ENCODE measurements around the gene SATB2. TPM values are rescaled to one million over a fixed set of nuclear protein-coding genes. Genes with fewer than 3 reads are reported as not detected.
A peak's percentile ranks its signal among the peaks of the same experiment; 100 is the strongest.

The SATB2 gene
- total RNA-seq, 2 donors from 2014 or later, result 133 to 178 TPM

DNA sequence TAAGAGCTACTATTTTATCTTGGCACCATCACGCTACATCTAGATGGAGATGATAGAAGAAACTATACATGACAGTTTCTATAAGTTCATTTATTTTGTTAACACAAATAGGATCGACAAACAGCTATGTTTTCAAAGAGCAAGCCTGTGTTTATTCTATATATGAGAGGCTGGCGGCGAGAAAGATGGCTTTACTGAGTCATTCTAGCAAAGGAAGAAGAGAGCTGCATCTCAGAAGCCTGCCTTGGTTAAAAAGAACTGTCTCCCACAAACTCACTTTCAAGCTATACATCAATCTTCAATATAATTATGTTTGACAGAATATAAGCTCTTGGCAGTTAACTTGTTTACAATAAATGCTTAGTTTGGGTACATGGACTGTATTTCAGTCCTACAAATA, 13.0 kb downstream of the SATB2 start:
- Histone ChIP-seq H3K9me3 (no peaks in the 10 kb centered on the region), H3K9ac (ENCODE audit: low read depth in 2 of 2, low read length in 2 of 2) (peak overlapping the region in 1 of 2 donors; percentile 46), H3K27me3 (no peaks in the 10 kb centered on the region), H3K4me3 (no peak overlapping the region), H3K4me1 (no peaks in the 10 kb centered on the region), H3K27ac (peak overlapping the region; percentile 6), H3K36me3 (no peaks in the 10 kb centered on the region)
- intact Hi-C loops (cut with DNase I), result no loop called here
- no peak for DNase-seq
- no peak for TF ChIP-seq CTCF (IDR thresholded peaks at IDR 0.05)

DNA sequence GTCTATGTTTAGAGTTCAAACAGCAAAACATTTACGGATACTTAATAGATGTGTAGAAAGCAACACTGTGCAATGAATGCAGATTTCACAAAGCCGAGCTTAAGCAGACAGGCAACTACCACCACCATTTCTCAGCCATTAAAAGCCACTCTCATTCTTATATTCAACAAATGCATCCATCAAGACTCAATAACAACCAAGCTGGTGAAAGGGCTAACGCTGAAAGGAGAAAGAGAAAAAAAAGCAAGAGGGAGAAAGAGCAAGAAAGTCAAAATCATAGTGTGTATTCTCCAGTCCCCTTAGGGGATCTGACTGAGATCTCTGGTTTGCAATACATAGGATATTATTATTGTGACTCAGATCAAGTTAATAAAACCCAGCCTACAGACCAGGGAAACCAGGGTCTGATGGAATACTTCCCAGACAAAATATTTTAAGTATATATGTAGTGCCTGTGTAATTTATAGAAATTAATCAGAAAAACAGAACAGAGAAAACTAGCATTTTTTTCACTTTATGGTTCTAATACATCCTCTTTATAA, 14.1 kb downstream of the SATB2 start:
- H3K4me1 ChIP-seq, result no peaks in the 10 kb centered on the region
- peak overlapping the region in 1 of 2 donors; percentile 27 for H3K9ac ChIP-seq (ENCODE audit: low read depth in 2 of 2, low read length in 2 of 2)
- H3K9me3 ChIP-seq, result no peaks in the 10 kb centered on the region
- H3K27ac ChIP-seq, result no peak overlapping the region
- no peak for DNase-seq
- H3K27me3 ChIP-seq, result no peaks in the 10 kb centered on the region
- no peaks in the 10 kb centered on the region for H3K36me3 ChIP-seq
- no peak for TF ChIP-seq CTCF (IDR thresholded peaks at IDR 0.05)
- intact Hi-C loops (cut with DNase I), result no loop called here
- H3K4me3 ChIP-seq, result no peak overlapping the region

- Histone ChIP-seq H3K27me3 (no peaks in the 10 kb centered on the region), H3K4me1 (no peaks in the 10 kb centered on the region), H3K27ac (peak overlapping the region; percentile 28), H3K9me3 (no peaks in the 10 kb centered on the region), H3K4me3 (no peak overlapping the region), H3K36me3 (no peaks in the 10 kb centered on the region), H3K9ac (ENCODE audit: low read depth in 2 of 2, low read length in 2 of 2) (peak overlapping the region in 1 of 2 donors; percentile 74)
- TF ChIP-seq CTCF (IDR thresholded peaks at IDR 0.05), result no peak
- intact Hi-C loops (cut with DNase I), result no loop called here
- DNase-seq, result no peak
Measured at GRCh38 chr2:199442173-199442572, 15.6 kb downstream of the SATB2 start.

DNA sequence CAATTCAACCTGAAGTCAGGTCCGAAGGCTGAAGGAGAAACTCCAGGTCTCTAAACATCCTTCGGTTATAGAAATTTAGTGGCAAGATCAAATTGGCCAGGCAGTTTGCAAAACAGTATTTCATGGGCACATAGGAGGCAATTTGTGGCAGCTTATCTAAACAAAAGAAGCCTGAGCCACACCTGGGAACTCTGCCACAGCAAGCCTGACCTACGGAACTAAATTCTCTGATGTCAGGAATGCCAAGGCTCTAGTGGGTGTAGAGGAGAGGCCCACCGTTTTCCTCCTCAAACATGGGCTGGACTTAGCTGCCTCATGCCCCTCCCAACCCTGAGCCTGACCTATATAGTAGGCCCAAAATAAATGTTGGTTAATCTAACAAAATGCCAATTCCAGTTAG, 16.0 kb downstream of the SATB2 start:
- Histone ChIP-seq H3K27ac (peak overlapping the region; percentile 28), H3K4me3 (no peak overlapping the region), H3K4me1 (no peaks in the 10 kb centered on the region), H3K9me3 (no peaks in the 10 kb centered on the region), H3K36me3 (no peaks in the 10 kb centered on the region), H3K27me3 (no peaks in the 10 kb centered on the region), H3K9ac (ENCODE audit: low read depth in 2 of 2, low read length in 2 of 2) (peak overlapping the region in 1 of 2 donors; percentile 74)
- intact Hi-C loops (cut with DNase I), result no loop called here
- no peak for TF ChIP-seq CTCF (IDR thresholded peaks at IDR 0.05)
- peak; percentile 74 for DNase-seq

DNA sequence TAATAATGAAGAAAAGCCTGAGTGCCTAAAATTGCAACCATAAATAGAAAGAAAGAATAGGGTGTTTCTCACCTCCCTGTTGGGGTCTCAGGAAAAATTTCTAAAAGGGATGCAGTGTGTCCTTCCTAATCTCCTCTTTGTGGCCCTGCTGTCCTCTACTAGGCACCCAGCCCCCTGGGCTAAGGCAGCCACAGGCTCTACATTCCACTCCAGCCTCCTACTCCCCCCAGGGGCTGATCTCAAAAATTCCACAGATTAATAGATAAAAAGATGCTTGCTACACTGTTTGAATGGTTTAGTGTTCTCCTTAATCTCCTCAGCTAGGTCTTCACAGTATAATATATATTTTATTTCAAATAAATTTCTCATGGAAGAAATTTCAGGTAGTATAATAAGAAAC, 17.6 kb downstream of the SATB2 start:
- H3K36me3 ChIP-seq, result no peaks in the 10 kb centered on the region
- H3K27ac ChIP-seq, result no peak overlapping the region
- no peaks in the 10 kb centered on the region for H3K4me1 ChIP-seq
- H3K9me3 ChIP-seq, result no peaks in the 10 kb centered on the region
- TF ChIP-seq CTCF (IDR thresholded peaks at IDR 0.05), result no peak
- no peak for DNase-seq
- H3K4me3 ChIP-seq, result no peak overlapping the region
- intact Hi-C loops (cut with DNase I), result no loop called here
- H3K27me3 ChIP-seq, result no peaks in the 10 kb centered on the region
- no peak overlapping the region for H3K9ac ChIP-seq (ENCODE audit: low read depth in 2 of 2, low read length in 2 of 2)
